ENCODE data around the gene ZBTB26. TPM values are rescaled to one million over a fixed set of nuclear protein-coding genes. Genes with fewer than 3 reads are reported as not detected.
A peak's percentile ranks its signal among the peaks of the same experiment; 100 is the strongest.

ZBTB26 gene
- total and polyA plus RNA-seq, 8 donors = 1.5 to 14.7 (median 6.1) TPM

GRCh38 chr9:122904823-122905710, 26.2 kb downstream of the ZBTB26 start, which contains the start of gene RC3H2:
RC3H2 (minus strand) TSS chr9:122905359; CDS start chr9:122897509, 7,850 bp downstream.
- intact Hi-C loops (cut with DNase I; ENCODE audit: low total_unique reads) = no loop called here
- WGBS, 5 donors = 0 to 1% (median 0%) methylated on average over 25 to 77 of the region's 77 CpGs
- DNase-seq = peak; percentile 97 to 100
- TF ChIP-seq EP300 (IDR thresholded peaks at IDR 0.05) = no peak
- peak in 2 of 4 donors; percentile 87 to 95 for TF ChIP-seq POLR2A (IDR thresholded peaks at IDR 0.05)
- peak; percentile 80 to 98 (median 96) for TF ChIP-seq POLR2AphosphoS5 (IDR thresholded peaks at IDR 0.05)
- TF ChIP-seq CTCF (IDR thresholded peaks at IDR 0.05) = no peak
- Histone ChIP-seq H3K36me3 (peaks cover 0 to 17% (median 7%) of the 10 kb centered on the region in 4 donors), H3K27me3 (no peaks in the 10 kb centered on the region), H3K9me3 (no peaks in the 10 kb centered on the region), H3K4me3 (peak within 1 kb of the TSS; percentile 80 to 95 (median 88)), H3K4me1 (peaks cover 21 to 48% (median 34%) of the 10 kb centered on the region in 4 donors), H3K27ac (peak within 1 kb of the TSS; percentile 89 to 97 (median 95))

GRCh38 chr9:122904466-122904822, 26.9 kb downstream of the ZBTB26 start:
- TF ChIP-seq POLR2A (IDR thresholded peaks at IDR 0.05) = no peak
- no peak for TF ChIP-seq EP300 (IDR thresholded peaks at IDR 0.05)
- TF ChIP-seq CTCF (IDR thresholded peaks at IDR 0.05) = no peak
- Histone ChIP-seq H3K36me3 (peaks cover 0 to 11% (median under 1%) of the 10 kb centered on the region in 4 donors), H3K9me3 (no peaks in the 10 kb centered on the region), H3K27ac (peak overlapping the region; percentile 89 to 97 (median 95)), H3K4me1 (peaks cover 26 to 54% (median 38%) of the 10 kb centered on the region in 4 donors), H3K4me3 (peak overlapping the region; percentile 80 to 95 (median 88)), H3K27me3 (no peaks in the 10 kb centered on the region)
- DNase-seq = peak in 1 of 2 donors; percentile 41
- intact Hi-C loops (cut with DNase I; ENCODE audit: low total_unique reads) = no loop called here
- 0 to 1% (median 0%) methylated on average over 8 of the region's 8 CpGs for WGBS, 5 donors

- Histone ChIP-seq H3K27ac (peak overlapping the region in 2 of 5 donors; percentile 17 to 57), H3K36me3 (peaks cover 0 to 17% (median 12%) of the 10 kb centered on the region in 4 donors), H3K27me3 (no peaks in the 10 kb centered on the region), H3K4me3 (peak overlapping the region in 1 of 4 donors; percentile 16), H3K9me3 (no peaks in the 10 kb centered on the region), H3K4me1 (peaks cover 26 to 78% (median 52%) of the 10 kb centered on the region in 4 donors)
- intact Hi-C loops (cut with DNase I; ENCODE audit: low total_unique reads) = no loop called here
- no peak for DNase-seq
- TF ChIP-seq EP300 (IDR thresholded peaks at IDR 0.05) (no peak), POLR2AphosphoS5 (IDR thresholded peaks at IDR 0.05) (no peak), POLR2A (IDR thresholded peaks at IDR 0.05) (no peak), CTCF (IDR thresholded peaks at IDR 0.05) (no peak)
- WGBS, 5 donors = 40 to 62% (median 51%) methylated on average over 2 of the region's 2 CpGs
Measured at GRCh38 chr9:122900791-122901190, 30.5 kb downstream of the ZBTB26 start.

GRCh38 chr9:122897969-122898368, 33.3 kb downstream of the ZBTB26 start:
- no peak overlapping the region for H3K4me3 ChIP-seq
- H3K27me3 ChIP-seq = no peaks in the 10 kb centered on the region
- peaks cover 12 to 71% (median 49%) of the 10 kb centered on the region in 4 donors for H3K4me1 ChIP-seq
- DNase-seq = no peak
- 90 to 98% (median 94%) methylated on average over 1 of the region's 1 CpG for WGBS, 5 donors
- H3K36me3 ChIP-seq = peaks cover 4 to 44% (median 37%) of the 10 kb centered on the region in 4 donors
- no peak for TF ChIP-seq CTCF (IDR thresholded peaks at IDR 0.05)
- no peak for TF ChIP-seq EP300 (IDR thresholded peaks at IDR 0.05)
- TF ChIP-seq POLR2A (IDR thresholded peaks at IDR 0.05) = no peak
- TF ChIP-seq POLR2AphosphoS5 (IDR thresholded peaks at IDR 0.05) = no peak
- intact Hi-C loops (cut with DNase I; ENCODE audit: low total_unique reads) = no loop called here
- H3K9me3 ChIP-seq = no peaks in the 10 kb centered on the region
- no peak overlapping the region for H3K27ac ChIP-seq
